AML-193 (cell line): ENCODE measurements around the gene PRDX2.

Experiments
- DNase-seq, 2 experiments: peaks; one replicate each; lab custom pipeline; 2025; lab: John Stamatoyannopoulos, UW

PRDX2 gene

DNA sequence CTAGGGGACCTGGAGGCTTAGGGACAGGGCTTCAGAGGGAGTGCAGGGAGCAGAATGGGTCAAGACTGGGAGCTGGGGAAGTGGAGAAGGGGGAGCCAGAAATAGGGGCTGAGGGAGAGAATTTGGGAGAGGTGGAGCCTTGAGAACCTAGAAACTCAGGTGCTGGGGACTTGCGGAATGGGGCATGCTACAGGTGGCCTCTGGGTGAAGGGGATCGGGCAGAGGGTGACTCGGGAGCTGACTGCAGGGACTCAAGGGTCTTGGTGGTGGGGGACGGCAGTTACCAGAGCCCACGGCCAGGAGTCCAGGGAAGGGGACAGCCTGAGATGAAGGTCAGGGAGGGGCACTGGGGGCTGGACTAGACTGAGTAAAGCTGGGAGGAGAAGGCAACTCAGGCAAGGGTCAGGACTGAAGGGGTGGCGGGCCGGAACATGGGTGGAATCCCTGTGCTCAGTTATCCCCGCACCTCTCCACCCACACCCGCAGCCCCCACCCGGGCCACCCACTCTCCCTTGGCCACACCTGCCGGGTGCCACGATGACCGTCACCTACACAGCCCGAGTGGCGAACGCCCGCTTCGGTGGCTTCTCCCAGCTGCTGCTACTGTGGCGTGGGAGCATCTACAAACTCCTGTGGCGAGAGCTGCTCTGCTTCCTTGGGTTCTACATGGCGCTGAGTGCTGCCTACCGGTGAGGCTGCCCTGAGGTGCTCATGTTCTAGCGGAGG, 49.4 kb downstream of the PRDX2 start:
- DNase-seq, result no peak

DNA sequence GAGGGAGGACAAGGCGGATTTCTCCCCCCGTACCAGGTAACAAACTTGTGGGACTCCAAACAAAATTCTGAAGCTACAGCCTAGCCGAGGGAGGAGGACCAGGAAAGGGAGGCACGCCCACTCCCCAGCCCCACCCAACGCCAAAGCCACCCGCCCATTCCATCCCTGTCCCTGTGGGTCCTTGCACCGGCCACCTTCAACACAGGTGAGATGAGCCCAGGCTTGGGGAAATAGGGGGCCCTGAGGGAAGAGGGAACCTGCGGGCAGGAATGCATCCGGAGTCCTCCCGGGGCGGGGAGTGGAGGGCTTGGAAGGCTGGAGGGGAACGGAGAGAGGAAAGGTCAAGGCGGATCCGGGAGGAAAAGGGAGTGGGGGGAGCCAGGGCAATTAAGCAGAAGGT, 50.0 kb downstream of the PRDX2 start, which contains the start of gene BEST2:
Gene BEST2, plus strand, starts transcription at position 157 of the 400 bp plus-strand sequence. CDS start 802 bp downstream, outside the sequence.
- no peak for DNase-seq

DNA sequence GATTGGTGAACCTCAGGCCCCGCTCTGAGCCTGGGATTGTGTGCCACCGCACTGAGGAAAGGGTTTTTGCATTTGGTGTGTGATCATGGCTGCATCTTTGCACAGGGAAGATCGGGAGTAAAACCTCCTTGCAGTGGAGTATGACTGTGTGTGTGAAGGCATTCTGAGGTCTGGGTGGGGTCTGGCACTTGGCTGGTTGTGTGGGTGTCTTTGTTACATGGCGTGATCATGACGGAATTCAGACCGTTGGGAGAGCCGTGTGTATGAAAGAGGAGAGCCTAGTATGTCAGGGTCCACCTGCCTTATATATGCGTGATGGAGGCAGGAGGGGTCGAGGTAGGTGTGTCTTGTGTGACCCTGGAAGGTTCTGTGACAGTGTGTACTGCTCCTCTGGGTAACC, 50.7 kb downstream of the PRDX2 start:
- DNase-seq, result no peak

DNA sequence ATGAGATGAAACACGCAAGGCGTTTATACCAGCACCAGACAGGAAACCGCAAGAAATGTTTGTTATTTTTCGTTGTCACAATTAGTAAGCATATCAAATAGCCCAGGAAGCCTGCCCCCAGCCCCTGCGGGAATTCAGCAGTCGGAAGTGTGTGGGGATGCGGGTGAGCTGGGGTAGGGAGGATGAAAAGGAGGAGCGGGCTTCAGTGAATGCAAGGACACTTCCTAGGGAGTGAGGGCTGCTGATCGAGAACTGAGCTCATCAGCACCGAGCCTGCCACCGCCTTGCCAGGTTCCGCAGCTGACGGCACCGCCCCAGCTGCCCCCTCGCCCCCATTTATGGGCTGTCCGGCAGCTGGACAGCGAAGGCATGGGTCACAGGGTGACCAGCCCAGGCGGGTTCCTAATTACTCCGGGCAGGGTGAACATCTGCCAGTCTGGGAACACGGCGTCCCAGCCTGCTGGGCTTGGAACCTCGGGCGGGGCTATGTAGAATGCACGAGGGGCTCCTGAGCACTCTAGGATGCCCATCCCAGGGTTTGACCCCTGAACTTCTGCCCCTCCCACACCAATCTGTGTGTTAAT, 51.6 kb downstream of the PRDX2 start:
- DNase-seq, result no peak

DNA sequence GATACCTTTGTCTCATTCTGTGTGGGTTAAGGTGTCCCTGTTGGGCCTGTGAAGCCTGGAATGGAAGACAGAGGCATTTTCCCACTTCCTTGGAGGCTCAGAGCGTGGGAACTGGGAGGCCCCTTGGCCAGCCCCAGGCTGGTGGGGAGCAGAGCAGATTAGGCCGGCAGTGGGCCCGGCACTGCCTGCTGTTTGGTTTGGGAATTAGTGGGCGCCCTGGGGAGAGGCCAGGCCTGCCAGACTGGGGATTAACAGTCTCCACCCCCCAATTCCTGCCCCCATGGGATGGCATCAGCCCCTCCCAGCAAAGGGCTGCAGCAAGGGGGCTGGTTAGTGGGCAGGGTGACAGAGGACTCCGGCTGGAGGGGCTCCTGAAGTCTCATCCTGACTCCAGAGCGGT, 53.1 kb downstream of the PRDX2 start:
- no peak for DNase-seq
